HUES48 (cell line): ENCODE results near the gene ROR1.

Experiments
- H3K27ac ChIP-seq: one replicate; pipeline ENCODE4 v1.7.0; 2013; ENCODE audit warnings: low read depth, low read length, inconsistent platforms
- H3K27me3 ChIP-seq: 2 replicates; pipeline ENCODE4 v1.6.1; 2013; ENCODE audit warnings: mild to moderate bottlenecking, low read length; ENCODE audit not compliant: control insufficient read depth, insufficient read depth
- H3K36me3 ChIP-seq: 2 replicates; pipeline ENCODE4 v1.6.1; 2013; ENCODE audit warnings: low read length; ENCODE audit not compliant: control insufficient read depth, insufficient read depth
- H3K4me1 ChIP-seq: 2 replicates; pipeline ENCODE4 v1.6.1; 2013; ENCODE audit warnings: mild to moderate bottlenecking, low read length; ENCODE audit not compliant: control insufficient read depth, insufficient read depth
- H3K4me3 ChIP-seq: 2 replicates; pipeline ENCODE4 v1.5.1; 2013; ENCODE audit warnings: mild to moderate bottlenecking, low read depth, low read length
- H3K9ac ChIP-seq: 2 replicates; pipeline ENCODE4 v1.6.1; 2013; ENCODE audit warnings: mild to moderate bottlenecking, low read depth, low read length, moderate library complexity
- H3K9me3 ChIP-seq: 2 replicates; pipeline ENCODE4 v1.6.1; 2013; ENCODE audit warnings: low read length; ENCODE audit not compliant: control insufficient read depth, insufficient read depth

The ROR1 gene

DNA sequence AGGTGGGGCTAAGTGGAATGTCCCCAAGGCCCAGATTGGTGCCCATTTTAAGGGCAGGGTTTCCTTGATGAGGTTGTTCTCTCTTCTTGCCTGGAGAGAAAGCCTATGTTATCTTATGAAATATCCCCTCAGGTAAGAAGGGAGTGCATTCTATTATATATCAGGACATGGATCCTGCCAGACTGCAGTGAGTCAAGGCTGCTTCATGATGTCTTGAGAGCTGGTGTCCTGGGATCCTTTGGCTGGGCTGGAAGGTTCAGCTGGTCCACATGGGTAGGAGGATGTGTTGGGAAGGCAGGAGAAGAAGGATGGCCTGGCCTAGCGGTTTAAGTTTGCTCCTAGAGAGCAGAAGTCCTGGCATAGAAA, 207.6 kb downstream of the ROR1 start:
- H3K9ac ChIP-seq, result no peak overlapping the region
- no peaks in the 10 kb centered on the region for H3K27me3 ChIP-seq
- peaks cover 21% of the 10 kb centered on the region for H3K4me1 ChIP-seq
- H3K36me3 ChIP-seq, result no peaks in the 10 kb centered on the region
- H3K4me3 ChIP-seq, result no peak overlapping the region
- H3K9me3 ChIP-seq, result no peaks in the 10 kb centered on the region
- H3K27ac ChIP-seq, result no peak overlapping the region

- Histone ChIP-seq H3K4me1 (peaks cover 21% of the 10 kb centered on the region), H3K27me3 (no peaks in the 10 kb centered on the region), H3K4me3 (no peak overlapping the region), H3K9me3 (no peaks in the 10 kb centered on the region), H3K36me3 (no peaks in the 10 kb centered on the region), H3K9ac (no peak overlapping the region), H3K27ac (no peak overlapping the region)
These were observed 208.4 kb downstream of the ROR1 start for GRCh38 chr1:63982201-63982600.

- no peak overlapping the region for H3K9ac ChIP-seq
- no peak overlapping the region for H3K4me3 ChIP-seq
These were observed 209.8 kb downstream of the ROR1 start for GRCh38 chr1:63983391-63984256.

DNA sequence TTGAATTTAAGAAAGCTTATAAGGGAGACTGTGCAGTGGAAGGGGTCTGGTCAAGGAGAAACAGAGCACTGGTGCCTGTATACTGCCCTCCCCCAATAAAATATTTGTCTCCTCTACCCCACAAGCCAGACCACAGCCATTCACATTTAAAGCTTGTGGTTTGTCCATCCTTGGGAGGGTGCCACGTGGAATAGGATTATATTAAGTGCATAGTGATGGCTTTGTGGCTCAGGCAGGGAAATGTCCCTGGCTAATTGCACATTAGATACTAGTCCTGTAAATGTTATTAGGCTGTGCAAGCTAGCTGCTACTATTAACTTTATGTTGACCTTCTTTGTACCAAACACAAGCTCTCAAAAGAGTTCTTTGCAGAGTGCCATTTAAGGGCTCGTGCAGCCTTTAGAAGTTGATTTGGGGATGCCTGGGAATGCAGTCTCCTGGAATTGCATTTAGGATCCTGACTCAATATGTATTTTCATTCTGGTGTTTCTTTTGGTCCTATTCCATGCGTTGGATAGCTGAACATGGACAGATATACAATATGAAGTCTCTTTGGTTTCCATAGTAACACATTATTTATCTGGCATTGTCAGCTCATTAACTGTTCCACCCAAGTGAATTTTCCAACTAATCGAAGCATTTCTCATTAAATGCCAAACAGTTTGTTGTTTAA, 210.6 kb downstream of the ROR1 start:
- no peaks in the 10 kb centered on the region for H3K9me3 ChIP-seq
- no peaks in the 10 kb centered on the region for H3K27me3 ChIP-seq
- H3K9ac ChIP-seq, result no peak overlapping the region
- peaks cover 21% of the 10 kb centered on the region for H3K4me1 ChIP-seq
- H3K36me3 ChIP-seq, result no peaks in the 10 kb centered on the region
- no peak overlapping the region for H3K4me3 ChIP-seq
- no peak overlapping the region for H3K27ac ChIP-seq

More at GRCh38 chr1:63983391-63984256, 209.8 kb downstream of the ROR1 start:
- H3K27ac ChIP-seq, result no peak overlapping the region
- H3K36me3 ChIP-seq, result no peaks in the 10 kb centered on the region
- H3K9me3 ChIP-seq, result no peaks in the 10 kb centered on the region
- peaks cover 21% of the 10 kb centered on the region for H3K4me1 ChIP-seq
- no peaks in the 10 kb centered on the region for H3K27me3 ChIP-seq

GRCh38 chr1:63984930-63985290, 211.1 kb downstream of the ROR1 start:
- Histone ChIP-seq H3K9me3 (no peaks in the 10 kb centered on the region), H3K27me3 (no peaks in the 10 kb centered on the region), H3K4me1 (peaks cover 21% of the 10 kb centered on the region), H3K27ac (no peak overlapping the region), H3K36me3 (no peaks in the 10 kb centered on the region), H3K4me3 (no peak overlapping the region), H3K9ac (no peak overlapping the region)

DNA sequence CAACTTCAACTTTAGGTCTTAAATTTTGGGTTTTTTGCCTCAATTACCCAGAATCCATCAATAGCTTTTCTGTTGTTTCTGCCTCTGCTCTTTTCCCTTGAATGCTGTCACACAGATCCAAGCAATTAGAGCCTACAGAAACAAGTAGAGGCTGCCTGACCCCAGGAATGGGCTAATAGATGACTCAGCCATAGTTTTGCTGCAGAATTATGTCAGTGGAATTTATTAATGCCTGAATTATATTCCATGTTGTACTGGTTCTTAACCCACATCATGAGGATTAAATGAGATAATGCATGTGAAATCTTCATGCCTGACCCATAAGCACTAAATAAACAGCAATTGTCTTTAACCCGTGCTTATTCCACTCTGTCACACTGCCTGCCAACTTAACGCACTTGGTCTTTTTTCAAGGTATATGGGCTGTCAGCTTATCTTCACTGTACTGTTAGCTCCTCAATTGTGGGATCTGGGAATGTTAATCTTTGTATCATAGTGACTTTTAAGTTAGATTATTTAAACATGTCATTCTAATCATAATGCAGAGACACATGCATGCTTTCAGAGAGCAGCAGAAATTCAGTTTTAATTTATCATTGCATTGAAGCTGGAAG, 213.3 kb downstream of the ROR1 start:
- no peaks in the 10 kb centered on the region for H3K27me3 ChIP-seq
- H3K36me3 ChIP-seq, result no peaks in the 10 kb centered on the region
- H3K4me3 ChIP-seq, result no peak overlapping the region
- no peak overlapping the region for H3K27ac ChIP-seq
- no peak overlapping the region for H3K9ac ChIP-seq
- peaks cover 11% of the 10 kb centered on the region for H3K4me1 ChIP-seq
- H3K9me3 ChIP-seq, result no peaks in the 10 kb centered on the region

- H3K36me3 ChIP-seq, result no peaks in the 10 kb centered on the region
- no peak overlapping the region for H3K4me3 ChIP-seq
- no peak overlapping the region for H3K27ac ChIP-seq
- no peaks in the 10 kb centered on the region for H3K27me3 ChIP-seq
- no peak overlapping the region for H3K9ac ChIP-seq
- no peaks in the 10 kb centered on the region for H3K9me3 ChIP-seq
- H3K4me1 ChIP-seq, result peaks cover 11% of the 10 kb centered on the region
These were observed 213.8 kb downstream of the ROR1 start for GRCh38 chr1:63987628-63988024.

- no peaks in the 10 kb centered on the region for H3K27me3 ChIP-seq
- H3K9ac ChIP-seq, result no peak overlapping the region
- no peaks in the 10 kb centered on the region for H3K36me3 ChIP-seq
- no peaks in the 10 kb centered on the region for H3K9me3 ChIP-seq
- H3K4me1 ChIP-seq, result peaks cover 6% of the 10 kb centered on the region; the same call in 1 of the 2 replicates
- H3K27ac ChIP-seq, result no peak overlapping the region
- no peak overlapping the region for H3K4me3 ChIP-seq
These were observed 215.1 kb downstream of the ROR1 start for GRCh38 chr1:63988941-63989340.

DNA sequence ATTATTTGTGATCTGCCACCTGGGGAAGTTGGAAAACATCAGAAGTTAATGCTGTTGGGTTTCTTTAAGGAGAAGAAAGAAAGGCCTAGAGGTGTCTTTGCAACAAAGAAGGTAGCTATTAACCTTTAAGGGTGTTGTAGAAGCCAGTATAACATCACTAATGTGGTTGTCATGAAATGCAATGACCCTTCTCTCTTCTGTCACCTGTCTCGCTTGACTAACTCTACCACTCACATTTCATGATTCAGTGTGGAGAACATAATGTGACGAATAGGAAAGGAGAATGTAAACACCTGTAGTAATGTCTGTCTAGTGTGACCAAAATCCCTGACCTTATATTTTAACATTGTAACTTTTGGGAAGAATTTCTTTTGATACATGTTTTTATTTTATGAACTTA, 217.9 kb downstream of the ROR1 start:
- no peaks in the 10 kb centered on the region for H3K27me3 ChIP-seq
- H3K4me3 ChIP-seq, result no peak overlapping the region
- H3K4me1 ChIP-seq, result no peaks in the 10 kb centered on the region
- no peak overlapping the region for H3K9ac ChIP-seq
- no peak overlapping the region for H3K27ac ChIP-seq
- H3K36me3 ChIP-seq, result no peaks in the 10 kb centered on the region
- no peaks in the 10 kb centered on the region for H3K9me3 ChIP-seq

DNA sequence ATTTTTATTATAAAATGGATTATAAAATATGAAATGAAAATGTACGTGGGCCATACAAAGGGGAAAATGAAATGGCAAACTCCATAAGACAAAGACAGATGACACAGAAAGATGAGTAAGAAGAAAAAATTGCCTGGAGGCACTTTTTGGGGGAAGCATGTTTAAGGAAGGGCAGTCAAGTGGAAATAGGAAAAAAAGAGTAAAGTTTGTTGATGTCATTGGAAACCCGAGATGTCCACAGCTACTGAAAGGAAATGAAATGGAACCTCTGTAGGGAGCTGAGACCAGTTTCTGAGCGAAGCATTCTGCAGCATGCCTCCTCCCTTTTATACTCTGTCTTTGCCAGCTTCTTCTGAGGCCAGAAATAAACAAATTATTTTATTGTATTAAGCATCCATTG, 226.2 kb downstream of the ROR1 start:
- H3K27me3 ChIP-seq, result no peaks in the 10 kb centered on the region
- H3K4me1 ChIP-seq, result peaks cover 20% of the 10 kb centered on the region
- H3K9me3 ChIP-seq, result no peaks in the 10 kb centered on the region
- no peak overlapping the region for H3K9ac ChIP-seq
- H3K4me3 ChIP-seq, result no peak overlapping the region
- H3K36me3 ChIP-seq, result no peaks in the 10 kb centered on the region
- no peak overlapping the region for H3K27ac ChIP-seq

GRCh38 chr1:64001038-64001437, 227.2 kb downstream of the ROR1 start:
- Histone ChIP-seq H3K4me3 (no peak overlapping the region), H3K27ac (no peak overlapping the region), H3K9me3 (no peaks in the 10 kb centered on the region), H3K9ac (no peak overlapping the region), H3K4me1 (peaks cover 23% of the 10 kb centered on the region), H3K36me3 (no peaks in the 10 kb centered on the region), H3K27me3 (no peaks in the 10 kb centered on the region)
